Myocyte (in vitro differentiated cells): Measurements from ENCODE around the gene ARMH3. TPM values are rescaled to one million over a fixed set of nuclear protein-coding genes. Genes with fewer than 3 reads are reported as not detected.

ENCODE experiments used
- DNase-seq: peaks from one replicate; pipeline ENCODE4 v3.0.0-alpha.2; 2012; ENCODE audit warnings: low read depth
- total RNA-seq: library from RNA; depleted of rRNA; stranded (reverse); fragments of >200 nt; gene quantifications from 2 replicates; pipeline ENCODE4 v1.2.3, GENCODE V29; 2014

Gene ARMH3
- total RNA-seq, 1 donor from 2014 or later: 7.4 TPM

GRCh38 chr10:101797403-101798059, 258.4 kb downstream of the ARMH3 start:
- no peak for DNase-seq

Other genes with a start within 250 kb of the ARMH3 start
- gene OGA, start 237.7 kb downstream of the ARMH3 start, total RNA-seq: 77.9 and 89.4 TPM in 2 replicates
- gene KCNIP2, start 212.4 kb downstream of the ARMH3 start, total RNA-seq: 0.45 and 0.83 TPM in 2 replicates
- 34.2 and 37.8 TPM in 2 replicates for gene HPS6, start 9.2 kb upstream of the ARMH3 start, total RNA-seq
- gene LDB1, start 64.2 kb upstream of the ARMH3 start, total RNA-seq: 39.1 and 42.2 TPM in 2 replicates
- gene PPRC1, start 76.9 kb upstream of the ARMH3 start, total RNA-seq: 18.4 and 18.8 TPM in 2 replicates
- gene NOLC1, start 96.2 kb upstream of the ARMH3 start, total RNA-seq: 53.4 and 75.6 TPM in 2 replicates
- 5.0 and 5.6 TPM in 2 replicates for gene ELOVL3, start 170.1 kb upstream of the ARMH3 start, total RNA-seq
- 11.6 and 18.1 TPM in 2 replicates for gene PITX3, start 185.3 kb upstream of the ARMH3 start, total RNA-seq
- gene GBF1, start 189.4 kb upstream of the ARMH3 start, total RNA-seq: 62.8 and 63.6 TPM in 2 replicates